OCI-LY7 (cell line): Measurements from ENCODE around the gene ZG16B. TPM values are rescaled to one million over a fixed set of nuclear protein-coding genes. Genes with fewer than 3 reads are reported as not detected.

ENCODE experiments used
- BruUV-seq: library from RNA; stranded (reverse); fragments of 400-500 nt; replicated peaks from 2 replicates; lab custom pipeline; 2021; lab: Mats Ljungman, UMichigan
- CTCF ChIA-PET: fragments of 300-600 bp; sonication (Branson Sonifier 250); formaldehyde crosslinking; loops from one replicate; lab custom pipeline; 2022; ENCODE audit warnings: antibody characterized with exemption; ENCODE audit not compliant: unreplicated experiment; lab: Charles Lee
- POLR2A ChIA-PET: fragments of 300-600 bp; sonication (Branson Sonifier 250); formaldehyde crosslinking; loops from one replicate; lab custom pipeline; 2022; ENCODE audit warnings: antibody characterized with exemption; lab: Charles Lee
- DNase-seq: peaks from one replicate; pipeline ENCODE4 v3.0.0-alpha.2; 2015; ENCODE audit warnings: low spot score
- H2AFZ ChIP-seq: fragments of 200-600 bp; sonication (generic), shearing (Covaris generic); 2 replicates; pipeline ENCODE4 v1.6.1; 2014; ENCODE audit warnings: mild to moderate bottlenecking, antibody characterized with exemption, low read length, moderate library complexity
- H3K27ac ChIP-seq: fragments of 200-600 bp; sonication (generic); 2 replicates; pipeline ENCODE4 v1.5.1; 2014; ENCODE audit warnings: mixed run types, low read depth, mild to moderate bottlenecking, moderate library complexity, low read length, inconsistent platforms; ENCODE audit not compliant: poor library complexity, severe bottlenecking
- H3K36me3 ChIP-seq: fragments of 200-600 bp; sonication (generic); 2 replicates; pipeline ENCODE4 v1.6.1; 2014; ENCODE audit warnings: mild to moderate bottlenecking, antibody characterized with exemption, low read length, moderate library complexity, mixed read lengths; ENCODE audit not compliant: insufficient read depth
- H3K4me1 ChIP-seq: fragments of 200-600 bp; sonication (generic); 2 replicates; pipeline ENCODE4 v1.5.1; 2014; ENCODE audit warnings: mild to moderate bottlenecking, low read length; ENCODE audit not compliant: insufficient read depth, poor library complexity, severe bottlenecking
- H3K4me2 ChIP-seq: fragments of 200-600 bp; sonication (generic); 2 replicates; pipeline ENCODE4 v1.6.1; 2014; ENCODE audit warnings: mild to moderate bottlenecking, low read length
- H3K4me3 ChIP-seq: fragments of 200-600 bp; sonication (generic); 2 replicates; pipeline ENCODE4 v1.5.1; 2014; ENCODE audit warnings: mild to moderate bottlenecking, low read depth, low read length; ENCODE audit not compliant: poor library complexity, severe bottlenecking
- H3K79me2 ChIP-seq: fragments of 200-600 bp; sonication (generic); 2 replicates; pipeline ENCODE4 v1.6.1; 2016; ENCODE audit warnings: low read depth, mild to moderate bottlenecking, low read length, moderate library complexity, mixed read lengths; ENCODE audit not compliant: insufficient read depth
- H3K9me2 ChIP-seq: fragments of 200-600 bp; sonication (generic); 2 replicates; pipeline ENCODE4 v1.6.1; 2016; ENCODE audit warnings: mild to moderate bottlenecking, low read length, mixed read lengths; ENCODE audit not compliant: insufficient read depth
- H3K9me3 ChIP-seq: fragments of 200-600 bp; sonication (generic); 2 replicates; pipeline ENCODE4 v1.6.1; 2014; ENCODE audit warnings: mild to moderate bottlenecking, mixed run types, low read length, mixed read lengths
- H4K20me1 ChIP-seq: fragments of 200-600 bp; sonication (generic); 2 replicates; pipeline ENCODE4 v1.6.1; 2014; ENCODE audit warnings: mild to moderate bottlenecking, antibody characterized with exemption, low read length, moderate library complexity, mixed read lengths; ENCODE audit not compliant: insufficient read depth
- CTCF ChIP-seq: fragments of 200-600 bp; sonication (generic); conservative IDR thresholded peaks from 2 replicates; pipeline ENCODE4 v1.5.1; 2014; ENCODE audit warnings: mild to moderate bottlenecking, antibody characterized with exemption, low read length, moderate library complexity, mixed read lengths
- EZH2phosphoT487 ChIP-seq: fragments of 200-600 bp; sonication (generic); IDR thresholded peaks from 2 replicates; pipeline ENCODE4 v1.6.1; 2018; ENCODE audit warnings: low read depth, borderline replicate concordance, mild to moderate bottlenecking, mixed run types, antibody characterized with exemption, low read length, moderate library complexity, mixed read lengths
- intact Hi-C: fragments of 100-400 bp; cut with micrococcal nuclease; formaldehyde crosslinking; loops from one replicate; pipeline ENCODE4 v1.10.0; 2022; ENCODE audit not compliant: unreplicated experiment
- total RNA-seq, 2 experiments: library from RNA; depleted of rRNA in 1 of 2; stranded (reverse); fragments of >200 nt in 1 of 2; shearing (Covaris generic) in 1 of 2; gene quantifications; 2 replicates each; pipeline ENCODE4 v1.2.3, GENCODE V29; 2014 to 2022

ZG16B gene
- total RNA-seq, 2 experiments from 2014 or later: 2.5 to 4.0 TPM

GRCh38 chr16:2830355-2830695 is 222 bp downstream of the ZG16B start:
- ChIA-PET CTCF (no interaction called here), POLR2A (no interaction called here)
- H3K4me3 ChIP-seq: no peak overlapping the region
- H3K9me3 ChIP-seq: no peaks in the 10 kb centered on the region
- no peaks in the 10 kb centered on the region for H3K79me2 ChIP-seq
- TF ChIP-seq EZH2phosphoT487 (no peak), CTCF (no peak)
- no peaks in the 10 kb centered on the region for H4K20me1 ChIP-seq
- no TSS peak for BruUV-seq
- no peaks in the 10 kb centered on the region for H3K4me1 ChIP-seq
- no peak overlapping the region for H2AFZ ChIP-seq
- H3K27ac ChIP-seq: no peak overlapping the region
- H3K4me2 ChIP-seq: no peak overlapping the region
- H3K9me2 ChIP-seq: no peaks in the 10 kb centered on the region
- no peak for DNase-seq
- intact Hi-C loops: no loop called here
- H3K36me3 ChIP-seq: no peaks in the 10 kb centered on the region

GRCh38 chr16:2831203-2831602 is 1.1 kb downstream of the ZG16B start:
- no peak overlapping the region for H2AFZ ChIP-seq
- no peak overlapping the region for H3K4me2 ChIP-seq
- no peaks in the 10 kb centered on the region for H3K9me2 ChIP-seq
- H3K4me3 ChIP-seq: no peak overlapping the region
- CTCF ChIA-PET: interaction anchor here (1.4 kb wide), 1 partner anchor 9 kb away, joined by 3 read pairs; no protein-coding TSS in a partner anchor
- no peaks in the 10 kb centered on the region for H3K9me3 ChIP-seq
- H3K36me3 ChIP-seq: no peaks in the 10 kb centered on the region
- no peaks in the 10 kb centered on the region for H3K79me2 ChIP-seq
- no peaks in the 10 kb centered on the region for H4K20me1 ChIP-seq
- intact Hi-C loops: no loop called here
- BruUV-seq: no TSS peak
- TF ChIP-seq EZH2phosphoT487 (no peak), CTCF (no peak)
- no peak overlapping the region for H3K27ac ChIP-seq
- DNase-seq: no peak
- H3K4me1 ChIP-seq: no peaks in the 10 kb centered on the region
- POLR2A ChIA-PET: no interaction called here

GRCh38 chr16:2833776-2834175 is 3.7 kb downstream of the ZG16B start:
- POLR2A ChIA-PET: no interaction called here
- intact Hi-C loops: no loop called here
- no peak overlapping the region for H2AFZ ChIP-seq
- no peak overlapping the region for H3K4me3 ChIP-seq
- H3K36me3 ChIP-seq: no peaks in the 10 kb centered on the region
- CTCF ChIA-PET: no interaction called here
- TF ChIP-seq EZH2phosphoT487 (no peak), CTCF (no peak)
- no peaks in the 10 kb centered on the region for H3K9me2 ChIP-seq
- H3K4me1 ChIP-seq: no peaks in the 10 kb centered on the region
- no peak for DNase-seq
- H3K4me2 ChIP-seq: no peak overlapping the region
- no peaks in the 10 kb centered on the region for H3K9me3 ChIP-seq
- BruUV-seq: no TSS peak
- no peaks in the 10 kb centered on the region for H4K20me1 ChIP-seq
- H3K79me2 ChIP-seq: no peaks in the 10 kb centered on the region
- H3K27ac ChIP-seq: no peak overlapping the region
